Hepatocyte (in vitro differentiated cells): ENCODE results near the gene FRMPD1. TPM values are rescaled to one million over a fixed set of nuclear protein-coding genes. Genes with fewer than 3 reads are reported as not detected.
"Not testable (repeated sequence)": the region's sequence is repeated elsewhere in the genome, so short reads cannot be mapped to it uniquely, and the experiment has no call there.

Experiments
- DNase-seq: peaks from one replicate; pipeline ENCODE4 v3.0.0-alpha.2; 2016; ENCODE audit warnings: low spot score
- H2AFZ ChIP-seq: fragments of 200-600 bp; sonication (generic); 2 replicates; pipeline ENCODE4 v1.6.0; 2016; ENCODE audit warnings: antibody characterized with exemption, mild to moderate bottlenecking
- H3K27ac ChIP-seq: fragments of 200-600 bp; sonication (generic); 2 replicates; pipeline ENCODE4 v1.5.1; 2016; ENCODE audit warnings: mild to moderate bottlenecking
- H3K27me3 ChIP-seq: fragments of 200-600 bp; sonication (generic); 2 replicates; pipeline ENCODE4 v1.6.1; 2016
- H3K36me3 ChIP-seq: fragments of 200-600 bp; sonication (generic); replicated peaks from 2 replicates; pipeline ENCODE4 v1.5.1; 2016; ENCODE audit warnings: low read depth; ENCODE audit not compliant: insufficient read depth
- H3K4me1 ChIP-seq: fragments of 200-600 bp; sonication (generic); 2 replicates; pipeline ENCODE4 v1.5.1; 2016; ENCODE audit warnings: mild to moderate bottlenecking, moderate library complexity; ENCODE audit not compliant: insufficient read depth
- H3K4me2 ChIP-seq: fragments of 200-600 bp; sonication (generic); 2 replicates; pipeline ENCODE4 v1.6.0; 2016
- H3K4me3 ChIP-seq: fragments of 200-600 bp; sonication (generic); 2 replicates; pipeline ENCODE4 v1.5.1; 2016; ENCODE audit warnings: mild to moderate bottlenecking
- H3K79me2 ChIP-seq: fragments of 200-600 bp; sonication (generic); 2 replicates; pipeline ENCODE4 v1.6.0; 2017; ENCODE audit warnings: mild to moderate bottlenecking
- H3K9me2 ChIP-seq: fragments of 200-600 bp; sonication (generic); replicated peaks from 2 replicates; pipeline ENCODE4 v1.6.0; 2017; ENCODE audit warnings: mild to moderate bottlenecking; ENCODE audit not compliant: insufficient read depth
- H3K9me3 ChIP-seq: fragments of 200-600 bp; sonication (generic); 2 replicates; pipeline ENCODE4 v1.5.1; 2016; ENCODE audit warnings: low read depth, mild to moderate bottlenecking
- H4K20me1 ChIP-seq: fragments of 200-600 bp; sonication (generic); 2 replicates; pipeline ENCODE4 v1.6.0; 2016; ENCODE audit warnings: mild to moderate bottlenecking; ENCODE audit not compliant: insufficient read depth, poor library complexity, severe bottlenecking
- EZH2 ChIP-seq: fragments of 200-600 bp; sonication (generic); IDR thresholded peaks from 2 replicates; pipeline ENCODE4 v1.6.1; 2016; ENCODE audit warnings: antibody characterized with exemption, mild to moderate bottlenecking, borderline replicate concordance
- EZH2phosphoT487 ChIP-seq: fragments of 200-600 bp; sonication (generic); IDR thresholded peaks from one replicate; pipeline ENCODE4 v1.6.1; 2018; ENCODE audit warnings: antibody characterized with exemption, mild to moderate bottlenecking, low read depth, moderate library complexity; ENCODE audit not compliant: unreplicated experiment, severe bottlenecking
- WGBS: methylation state at CpG from one replicate; pipeline ENCODE4 v1.1.6; 2016; ENCODE audit warnings: low lambda C conversion rate; ENCODE audit errors: missing lambda C conversion rate; 5-methylcytosine and 5-hydroxymethylcytosine counted together
- polyA plus RNA-seq: library from polyadenylated mRNA; unstranded; fragments of >200 nt; fragmentation: Nextera tagmentation; extraction: Ambion mirVana; gene quantifications from 2 replicates; pipeline ENCODE4 v1.2.1, GENCODE V29; 2016
- total RNA-seq: library from RNA; depleted of rRNA; stranded (reverse); fragments of >200 nt; gene quantifications from 2 replicates; pipeline ENCODE4 v1.2.3, GENCODE V29; 2014
- TF ChIP-seq, protein P1 (sequence below): fragments of 200-600 bp; sonication (generic); IDR thresholded peaks from 2 replicates; pipeline ENCODE4 v1.5.1; 2016; ENCODE audit warnings: antibody characterized with exemption, mild to moderate bottlenecking; ENCODE audit not compliant: poor library complexity

The FRMPD1 gene
- total and polyA plus RNA-seq, 2 experiments from 2014 or later, result 0.10 to 0.36 TPM

DNA sequence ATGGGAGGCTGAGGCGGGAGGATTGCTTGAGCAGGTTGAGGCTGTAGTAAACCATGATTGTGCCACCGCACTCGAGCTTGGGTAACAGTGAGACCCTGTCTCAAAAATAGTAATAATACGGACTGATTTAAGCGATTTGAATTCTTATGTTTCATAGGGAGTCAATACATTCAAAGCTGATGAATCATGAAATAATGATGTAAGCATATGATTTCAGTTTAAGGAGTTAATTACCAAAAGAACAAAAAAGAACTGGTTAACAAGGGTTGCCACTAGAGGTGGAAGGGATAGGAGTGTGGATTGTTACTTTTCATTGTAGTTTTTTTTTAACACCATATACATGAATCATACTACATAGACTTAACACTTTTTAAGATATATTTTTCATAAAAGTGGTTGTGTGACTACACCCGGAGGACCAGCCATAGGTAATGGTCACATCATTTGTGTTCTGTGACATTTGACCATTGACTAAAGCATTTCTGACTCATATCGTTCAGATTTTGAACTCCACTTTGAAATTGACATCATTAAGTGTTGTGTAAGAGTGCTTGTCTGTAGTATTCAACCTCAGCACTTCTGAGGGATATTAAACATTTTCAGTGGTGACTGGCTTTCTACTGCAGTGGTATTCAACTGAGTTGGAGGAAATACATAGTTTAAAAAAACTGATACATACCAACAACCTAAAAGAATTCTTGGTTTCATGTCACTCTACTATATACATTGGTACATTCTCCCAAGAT is 109.8 kb downstream of the FRMPD1 start:
- DNase-seq, result no peak
- Histone ChIP-seq H3K27ac (peak overlapping the region; percentile 46), H3K4me2 (no peak overlapping the region), H3K4me3 (no peak overlapping the region), H3K4me1 (no peaks in the 10 kb centered on the region), H3K9me3 (no peaks in the 10 kb centered on the region), H2AFZ (no peak overlapping the region), H4K20me1 (no peaks in the 10 kb centered on the region), H3K27me3 (no peaks in the 10 kb centered on the region), H3K36me3 (no peaks in the 10 kb centered on the region), H3K9me2 (no peaks in the 10 kb centered on the region), H3K79me2 (peaks cover under 1% of the 10 kb centered on the region)
- TF ChIP-seq EZH2, result no peak
- TF ChIP-seq EZH2phosphoT487, result no peak
- TF ChIP-seq, protein P1, sequence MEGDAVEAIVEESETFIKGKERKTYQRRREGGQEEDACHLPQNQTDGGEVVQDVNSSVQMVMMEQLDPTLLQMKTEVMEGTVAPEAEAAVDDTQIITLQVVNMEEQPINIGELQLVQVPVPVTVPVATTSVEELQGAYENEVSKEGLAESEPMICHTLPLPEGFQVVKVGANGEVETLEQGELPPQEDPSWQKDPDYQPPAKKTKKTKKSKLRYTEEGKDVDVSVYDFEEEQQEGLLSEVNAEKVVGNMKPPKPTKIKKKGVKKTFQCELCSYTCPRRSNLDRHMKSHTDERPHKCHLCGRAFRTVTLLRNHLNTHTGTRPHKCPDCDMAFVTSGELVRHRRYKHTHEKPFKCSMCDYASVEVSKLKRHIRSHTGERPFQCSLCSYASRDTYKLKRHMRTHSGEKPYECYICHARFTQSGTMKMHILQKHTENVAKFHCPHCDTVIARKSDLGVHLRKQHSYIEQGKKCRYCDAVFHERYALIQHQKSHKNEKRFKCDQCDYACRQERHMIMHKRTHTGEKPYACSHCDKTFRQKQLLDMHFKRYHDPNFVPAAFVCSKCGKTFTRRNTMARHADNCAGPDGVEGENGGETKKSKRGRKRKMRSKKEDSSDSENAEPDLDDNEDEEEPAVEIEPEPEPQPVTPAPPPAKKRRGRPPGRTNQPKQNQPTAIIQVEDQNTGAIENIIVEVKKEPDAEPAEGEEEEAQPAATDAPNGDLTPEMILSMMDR, result no peak
- WGBS, result 94% methylated on average over 7 of the region's 7 CpGs

DNA sequence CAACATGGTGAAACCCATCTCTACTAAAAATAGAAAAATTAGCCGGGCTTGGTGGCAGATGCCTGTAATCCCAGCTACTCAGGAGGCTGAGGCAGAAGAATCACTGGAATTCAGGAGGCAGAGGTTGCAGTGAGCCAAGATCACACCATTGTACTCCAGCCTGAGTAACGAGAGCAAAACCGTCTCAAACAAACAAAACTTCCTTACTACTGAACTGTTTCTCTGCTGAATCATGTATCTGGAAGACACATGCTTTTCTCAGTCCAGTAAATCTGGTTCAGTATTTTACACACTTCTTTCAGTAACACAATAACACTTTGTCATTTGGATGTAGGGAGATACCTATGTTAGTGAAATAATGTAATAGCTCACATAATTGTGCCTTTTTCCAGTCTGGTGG is 110.8 kb downstream of the FRMPD1 start:
- Histone ChIP-seq H3K9me2 (no peaks in the 10 kb centered on the region), H3K4me2 (no peak overlapping the region), H3K27me3 (no peaks in the 10 kb centered on the region), H3K36me3 (no peaks in the 10 kb centered on the region), H3K79me2 (no peaks in the 10 kb centered on the region), H3K9me3 (no peaks in the 10 kb centered on the region), H3K4me3 (no peak overlapping the region), H4K20me1 (no peaks in the 10 kb centered on the region), H2AFZ (no peak overlapping the region), H3K4me1 (no peaks in the 10 kb centered on the region), H3K27ac (peak overlapping the region; percentile 26)
- TF ChIP-seq EZH2phosphoT487, result no peak
- TF ChIP-seq, protein P1, result no peak
- no peak for TF ChIP-seq EZH2
- 86% methylated on average over 3 of the region's 3 CpGs for WGBS
- DNase-seq, result no peak

- DNase-seq, H3K27ac ChIP-seq, H3K9me2 ChIP-seq, H3K4me3 ChIP-seq, H3K4me2 ChIP-seq, H3K27me3 ChIP-seq, H2AFZ ChIP-seq, H3K4me1 ChIP-seq, H3K36me3 ChIP-seq, H3K9me3 ChIP-seq, H4K20me1 ChIP-seq, H3K79me2 ChIP-seq: not testable (repeated sequence)
- WGBS, result 78% methylated on average over 6 of the region's 6 CpGs
These were observed 114.5 kb downstream of the FRMPD1 start for GRCh38 chr9:37765263-37765662.

DNA sequence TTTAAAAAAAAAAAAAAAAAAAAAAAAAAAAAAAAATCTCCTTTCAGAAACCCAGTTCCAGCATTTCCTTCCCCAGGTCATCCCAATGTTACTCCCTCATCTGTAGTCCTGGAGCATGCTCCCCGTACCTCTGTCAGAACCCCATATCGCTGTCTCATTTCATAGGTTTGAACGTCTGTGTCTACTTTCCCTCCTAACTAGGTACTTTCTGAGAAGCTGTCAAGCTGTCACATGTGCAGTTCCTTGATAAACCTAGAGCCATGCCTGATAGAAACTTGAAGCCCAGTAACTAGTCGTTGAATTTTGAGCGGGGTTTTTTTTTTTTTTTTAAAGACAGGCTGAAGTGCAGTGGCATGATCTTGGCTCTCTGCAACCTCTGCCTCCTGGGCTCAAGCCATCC is 118.6 kb downstream of the FRMPD1 start:
- no peak overlapping the region for H3K4me3 ChIP-seq
- TF ChIP-seq EZH2phosphoT487, result no peak
- TF ChIP-seq EZH2, result no peak
- TF ChIP-seq, protein P1, result no peak
- H2AFZ ChIP-seq, result no peak overlapping the region
- H4K20me1 ChIP-seq, result no peaks in the 10 kb centered on the region
- WGBS, result 97% methylated on average over 5 of the region's 5 CpGs
- no peaks in the 10 kb centered on the region for H3K9me2 ChIP-seq
- H3K27me3 ChIP-seq, result no peaks in the 10 kb centered on the region
- H3K27ac ChIP-seq, result no peak overlapping the region
- no peaks in the 10 kb centered on the region for H3K9me3 ChIP-seq
- DNase-seq, result no peak
- no peaks in the 10 kb centered on the region for H3K36me3 ChIP-seq
- H3K4me2 ChIP-seq, result no peak overlapping the region
- H3K79me2 ChIP-seq, result no peaks in the 10 kb centered on the region
- H3K4me1 ChIP-seq, result no peaks in the 10 kb centered on the region
